ENCODE data around the gene CD247.

DNA sequence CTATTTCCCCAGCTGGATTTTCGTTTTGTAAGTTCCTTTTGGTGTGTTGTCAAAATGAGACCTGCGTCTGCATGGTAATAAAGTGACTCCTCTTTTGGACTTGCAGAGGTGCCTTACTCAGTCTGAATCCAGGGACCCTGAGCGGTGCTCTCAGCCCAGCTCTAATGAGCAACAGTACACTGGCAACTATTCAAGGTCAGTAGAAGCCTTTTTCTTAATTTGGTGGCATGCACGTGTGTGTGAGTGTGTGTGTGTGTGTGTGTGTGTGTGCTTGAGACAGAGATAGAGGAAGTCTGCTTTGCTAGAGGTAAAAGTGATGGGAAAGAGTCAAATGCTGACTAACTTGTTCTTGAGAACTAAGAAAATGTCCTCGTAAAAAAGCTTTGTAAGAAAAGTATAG, 105.4 kb downstream of the CD247 start:
- no peak for TF ChIP-seq POLR2AphosphoS5 (IDR thresholded peaks at IDR 0.05; ENCODE audit: low read depth, low read length)
- TF ChIP-seq, protein P1, sequence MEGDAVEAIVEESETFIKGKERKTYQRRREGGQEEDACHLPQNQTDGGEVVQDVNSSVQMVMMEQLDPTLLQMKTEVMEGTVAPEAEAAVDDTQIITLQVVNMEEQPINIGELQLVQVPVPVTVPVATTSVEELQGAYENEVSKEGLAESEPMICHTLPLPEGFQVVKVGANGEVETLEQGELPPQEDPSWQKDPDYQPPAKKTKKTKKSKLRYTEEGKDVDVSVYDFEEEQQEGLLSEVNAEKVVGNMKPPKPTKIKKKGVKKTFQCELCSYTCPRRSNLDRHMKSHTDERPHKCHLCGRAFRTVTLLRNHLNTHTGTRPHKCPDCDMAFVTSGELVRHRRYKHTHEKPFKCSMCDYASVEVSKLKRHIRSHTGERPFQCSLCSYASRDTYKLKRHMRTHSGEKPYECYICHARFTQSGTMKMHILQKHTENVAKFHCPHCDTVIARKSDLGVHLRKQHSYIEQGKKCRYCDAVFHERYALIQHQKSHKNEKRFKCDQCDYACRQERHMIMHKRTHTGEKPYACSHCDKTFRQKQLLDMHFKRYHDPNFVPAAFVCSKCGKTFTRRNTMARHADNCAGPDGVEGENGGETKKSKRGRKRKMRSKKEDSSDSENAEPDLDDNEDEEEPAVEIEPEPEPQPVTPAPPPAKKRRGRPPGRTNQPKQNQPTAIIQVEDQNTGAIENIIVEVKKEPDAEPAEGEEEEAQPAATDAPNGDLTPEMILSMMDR (IDR thresholded peaks at IDR 0.05), result no peak

All from Panc1 (cell line).